ENCODE results near the gene CD2AP. TPM values are rescaled to one million over a fixed set of nuclear protein-coding genes. Genes with fewer than 3 reads are reported as not detected.
"Not testable (repeated sequence)": the region's sequence is repeated elsewhere in the genome, so short reads cannot be mapped to it uniquely, and the experiment has no call there.

CD2AP gene
- total RNA-seq, 1 donor from 2014 or later, result 49.2 TPM

DNA sequence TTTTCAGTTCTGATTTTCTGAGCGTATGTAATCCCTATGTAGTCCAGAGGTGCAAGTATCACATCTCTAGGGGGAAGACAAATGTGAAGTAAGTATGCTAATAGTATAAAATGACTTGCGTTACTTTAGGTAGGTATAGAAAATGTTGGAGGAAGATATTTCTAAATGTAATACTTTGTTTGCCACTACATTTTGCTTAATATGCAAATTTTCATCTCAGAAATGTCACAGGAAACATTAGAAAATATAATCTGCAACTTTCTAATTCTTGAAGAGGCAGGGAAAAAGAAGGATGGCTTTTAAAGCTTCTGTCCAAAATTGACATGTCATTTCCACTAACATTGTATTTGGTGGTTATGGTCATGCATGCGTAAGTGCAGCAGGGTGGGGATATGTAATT is 85.6 kb downstream of the CD2AP start:
- DNase-seq (ENCODE audit: low spot score), result no peak

- DNase-seq (ENCODE audit: low spot score), result not testable (repeated sequence)
These were observed 89.0 kb downstream of the CD2AP start for GRCh38 chr6:47566602-47567001.

- no peak for DNase-seq (ENCODE audit: low spot score)
These were observed 90.0 kb downstream of the CD2AP start for GRCh38 chr6:47567586-47567985.

GRCh38 chr6:47571488-47571887 is 93.9 kb downstream of the CD2AP start:
- no peak for DNase-seq (ENCODE audit: low spot score)

DNA sequence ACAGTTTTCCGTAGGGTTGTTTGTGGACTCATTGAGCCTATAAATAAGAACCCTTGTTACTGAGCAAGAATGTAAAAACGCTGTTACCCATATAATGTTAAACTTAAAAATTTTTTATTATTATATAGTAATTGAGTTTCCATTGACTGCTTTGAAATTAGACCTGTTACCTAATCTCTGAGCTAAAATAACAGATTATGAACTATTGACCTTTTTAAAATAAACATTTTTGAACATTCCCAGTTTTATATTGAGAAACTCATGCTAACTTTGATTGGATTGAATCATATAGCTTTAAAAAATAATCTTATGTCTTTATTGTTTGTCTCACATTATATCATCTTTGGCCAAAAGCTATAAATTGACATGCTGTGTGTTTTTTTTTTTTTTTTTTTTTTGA is 95.5 kb downstream of the CD2AP start:
- DNase-seq (ENCODE audit: low spot score), result no peak

GRCh38 chr6:47574789-47575188 is 97.2 kb downstream of the CD2AP start:
- DNase-seq (ENCODE audit: low spot score), result no peak

DNA sequence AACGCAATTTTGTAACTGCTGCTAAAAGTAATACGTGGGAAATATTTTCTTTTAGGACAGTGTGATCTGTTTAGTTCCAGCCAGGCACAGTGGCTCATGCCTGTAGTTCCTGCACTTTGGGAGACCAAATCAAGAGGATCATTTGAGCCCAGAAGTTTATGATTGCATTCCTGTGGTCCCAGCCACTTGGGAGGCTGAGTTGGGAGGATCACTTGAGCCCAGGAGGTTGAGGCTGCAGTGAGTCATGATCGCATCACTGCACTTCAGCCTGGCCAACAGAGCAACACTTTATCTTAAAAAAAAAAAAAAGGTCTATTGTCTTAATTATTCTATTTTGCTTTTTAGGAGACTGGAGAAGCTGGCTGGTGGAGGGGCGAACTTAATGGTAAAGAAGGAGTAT is 101.5 kb downstream of the CD2AP start:
- DNase-seq (ENCODE audit: low spot score), result no peak

DNA sequence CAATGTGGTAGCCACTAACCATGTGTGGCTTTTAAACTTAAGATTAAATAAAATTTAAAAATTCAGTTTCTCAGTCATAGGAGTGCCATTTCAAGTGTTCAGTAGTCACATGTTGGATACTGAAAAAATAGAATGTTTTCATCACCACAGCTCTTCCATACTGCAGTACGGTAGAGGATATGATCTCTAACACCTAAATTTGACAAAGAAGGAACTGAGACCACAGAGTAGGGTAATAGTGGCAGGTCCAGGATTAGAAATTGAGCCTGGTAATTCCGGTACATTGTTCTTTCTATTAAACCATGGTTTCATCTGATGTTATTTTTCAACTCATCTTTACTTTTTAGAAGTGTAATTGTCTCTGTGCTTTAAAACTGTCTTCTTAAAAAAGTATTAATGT is 104.0 kb downstream of the CD2AP start:
- DNase-seq (ENCODE audit: low spot score), result no peak

DNA sequence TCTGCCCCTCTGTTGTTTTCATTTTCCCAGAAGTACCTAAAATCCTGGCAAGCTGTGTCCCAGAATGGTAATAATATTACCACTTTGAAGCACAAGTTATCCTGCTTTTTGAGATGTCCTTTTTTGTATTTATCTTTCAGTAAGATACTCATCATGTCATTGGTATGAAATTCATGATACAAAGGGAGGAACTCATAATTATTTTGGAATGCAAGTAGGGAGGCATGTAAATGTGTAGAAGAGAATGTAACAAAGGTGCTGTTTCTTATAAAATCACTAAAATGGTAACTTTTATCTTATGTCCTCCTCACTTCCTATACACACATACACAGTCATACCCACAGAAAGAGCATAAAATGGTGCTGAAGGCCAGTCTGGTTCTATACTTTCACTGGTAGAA is 109.9 kb downstream of the CD2AP start:
- DNase-seq (ENCODE audit: low spot score), result no peak

DNA sequence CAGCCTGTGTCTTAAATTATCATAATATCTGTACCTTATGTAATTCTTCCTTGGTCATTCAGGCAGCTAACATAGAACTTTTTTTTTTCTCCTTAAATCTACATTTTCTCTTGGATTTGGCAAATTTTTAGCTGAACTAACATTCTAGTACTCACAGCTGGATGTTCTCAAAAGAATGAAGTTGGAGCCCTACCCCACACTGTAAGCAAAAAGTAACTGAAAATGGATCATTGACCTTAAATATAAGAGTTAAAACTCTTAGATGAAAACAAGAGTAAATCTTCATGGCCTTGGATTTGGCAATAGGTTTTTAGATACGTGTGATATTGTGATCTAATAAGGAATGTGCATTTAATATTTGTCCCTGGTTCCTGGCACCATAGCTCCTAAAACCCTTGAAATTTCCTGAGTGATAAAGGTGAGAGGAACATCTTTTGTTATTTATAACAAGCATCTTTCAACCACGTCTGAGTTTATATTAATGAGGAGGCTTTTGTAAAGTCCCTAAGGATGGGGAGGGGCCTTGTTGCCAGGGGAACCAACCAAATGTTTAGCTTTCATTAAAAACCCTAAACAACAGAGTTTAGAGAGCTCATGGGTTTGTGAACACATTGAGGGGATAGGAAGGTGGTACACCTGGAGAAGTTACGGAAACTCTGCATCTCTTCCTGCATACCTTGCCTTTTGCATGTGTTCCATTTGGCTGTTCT is 114.7 kb downstream of the CD2AP start:
- no peak for DNase-seq (ENCODE audit: low spot score)

- no peak for DNase-seq (ENCODE audit: low spot score)
These were observed 116.4 kb downstream of the CD2AP start for GRCh38 chr6:47593979-47594378.

DNA sequence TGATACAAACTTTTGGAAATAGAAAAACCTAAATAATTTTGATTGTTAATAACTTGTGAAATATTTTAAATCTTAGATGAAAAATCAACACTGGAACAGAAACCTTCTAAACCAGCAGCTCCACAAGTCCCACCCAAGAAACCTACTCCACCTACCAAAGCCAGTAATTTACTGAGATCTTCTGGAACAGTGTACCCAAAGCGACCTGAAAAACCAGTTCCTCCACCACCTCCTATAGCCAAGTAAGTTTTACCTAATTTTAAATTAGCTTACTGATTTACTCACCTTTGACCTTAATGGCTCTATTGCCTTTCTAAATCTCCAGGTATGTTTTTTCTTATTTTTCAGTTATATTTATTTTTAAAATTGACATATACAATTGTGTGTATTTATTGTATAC is 118.2 kb downstream of the CD2AP start:
- DNase-seq (ENCODE audit: low spot score), result no peak

DNA sequence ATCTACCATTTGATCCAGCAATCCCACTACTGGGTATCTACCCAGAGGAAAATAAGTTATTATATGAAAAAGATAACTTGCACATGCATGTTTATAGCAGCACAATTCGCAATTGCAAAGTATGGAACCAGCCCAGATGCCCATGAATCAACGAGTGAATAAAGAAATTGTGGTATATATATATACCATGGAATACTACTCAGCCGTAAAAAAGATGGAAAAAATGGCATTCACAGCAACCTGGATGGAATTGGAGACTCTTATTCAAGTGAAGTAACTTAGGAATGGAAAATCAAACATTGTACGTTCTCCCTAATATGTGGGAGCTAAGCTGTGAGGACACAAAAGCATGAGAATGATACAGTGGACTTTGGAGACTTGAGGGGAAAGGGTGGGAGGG is 120.8 kb downstream of the CD2AP start:
- DNase-seq (ENCODE audit: low spot score), result no peak

DNA sequence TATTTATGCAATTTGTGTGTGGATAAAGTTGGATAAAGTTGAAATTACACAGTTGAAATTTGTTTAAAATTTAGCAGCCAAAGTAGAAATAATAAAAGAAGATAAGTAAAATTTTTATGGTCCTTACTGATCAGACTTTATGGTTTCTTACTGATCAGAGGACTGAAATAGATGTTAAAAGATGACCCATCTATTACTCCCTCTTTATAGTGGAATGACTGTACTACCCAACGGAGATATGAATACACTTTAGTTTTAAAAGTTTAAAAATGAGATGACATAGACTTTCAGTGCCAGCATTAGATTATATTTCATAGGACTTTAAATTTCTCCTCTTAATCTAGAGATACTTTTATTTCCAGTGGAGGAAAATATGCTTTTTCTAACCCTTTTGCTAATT is 121.9 kb downstream of the CD2AP start:
- no peak for DNase-seq (ENCODE audit: low spot score)

DNA sequence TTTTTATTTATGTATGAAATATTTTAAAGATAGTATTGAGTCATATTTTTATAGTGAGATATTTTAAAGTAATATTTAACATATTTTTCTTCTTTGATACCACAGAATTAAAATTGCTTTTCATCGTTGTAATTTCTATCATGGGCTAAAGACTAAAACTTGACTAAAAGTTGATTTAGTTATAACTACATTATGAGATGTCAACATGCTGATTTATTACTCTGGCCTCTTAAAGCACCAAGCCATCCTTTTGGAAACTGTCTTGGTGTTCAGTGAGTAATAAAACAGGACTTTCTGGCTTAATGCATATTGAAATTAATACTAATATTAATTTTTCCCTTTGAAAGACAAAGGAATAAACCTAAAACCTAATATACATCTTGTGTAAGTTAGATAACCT is 125.6 kb downstream of the CD2AP start:
- DNase-seq (ENCODE audit: low spot score), result no peak

DNA sequence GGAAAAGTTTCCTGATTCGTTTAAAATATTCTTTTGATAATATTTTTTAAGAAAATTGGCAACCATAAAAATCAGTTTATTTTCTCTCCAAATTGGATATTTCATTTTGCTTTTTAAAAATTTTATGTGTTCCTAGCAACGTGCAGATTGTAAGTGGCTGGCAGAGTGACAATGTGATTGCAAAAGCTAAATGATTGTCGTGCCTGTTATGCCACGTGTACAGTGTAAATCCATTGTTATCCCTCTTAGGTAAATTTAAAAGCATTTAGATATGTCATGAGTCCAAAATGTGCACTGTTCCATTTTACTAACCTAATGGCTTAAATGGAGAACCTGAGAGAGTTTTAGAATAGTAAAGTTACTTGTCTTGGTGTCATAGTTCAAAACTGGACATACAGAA is 126.4 kb downstream of the CD2AP start:
- no peak for DNase-seq (ENCODE audit: low spot score)

DNA sequence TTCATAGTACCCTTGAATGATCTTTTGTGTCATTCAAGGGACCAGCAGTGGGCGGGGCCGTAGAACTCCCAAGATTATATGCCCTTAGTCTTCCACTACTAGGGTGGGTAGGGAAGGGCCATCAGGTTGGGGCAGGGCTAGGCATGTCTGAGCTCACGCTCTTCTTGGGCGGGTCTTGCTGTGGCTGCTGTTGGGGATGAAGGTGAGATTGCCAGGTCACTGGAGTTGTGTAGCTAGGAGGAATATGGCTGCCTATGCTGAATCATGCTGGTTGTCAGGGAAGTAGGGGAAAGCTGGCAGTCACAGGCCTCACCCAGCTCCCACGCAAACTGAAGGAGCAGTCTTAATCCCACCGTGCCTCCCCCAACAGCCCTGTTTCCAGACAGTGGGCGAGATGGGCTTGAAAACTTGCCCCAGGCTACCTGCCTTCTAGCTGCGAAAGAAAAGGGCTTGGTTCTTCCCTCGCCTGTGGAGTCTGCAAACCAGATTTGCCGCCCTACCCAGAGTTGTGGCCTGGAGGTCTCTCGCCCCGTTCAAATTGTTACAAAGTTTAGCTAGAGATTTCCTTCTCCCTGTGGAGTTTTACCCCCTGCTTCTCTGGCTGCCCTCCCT is 144.4 kb downstream of the CD2AP start:
- no peak for DNase-seq (ENCODE audit: low spot score)

GRCh38 chr6:47626782-47627181 is 149.2 kb downstream of the CD2AP start:
- no peak for DNase-seq (ENCODE audit: low spot score)

- DNase-seq (ENCODE audit: low spot score), result no peak
These were observed 151.1 kb downstream of the CD2AP start for GRCh38 chr6:47628448-47629272.

GRCh38 chr6:47629954-47630353 is 152.4 kb downstream of the CD2AP start:
- no peak for DNase-seq (ENCODE audit: low spot score)

- DNase-seq (ENCODE audit: low spot score), result no peak
These were observed 153.0 kb downstream of the CD2AP start for GRCh38 chr6:47630587-47630986.

GRCh38 chr6:47631269-47631772 is 153.7 kb downstream of the CD2AP start:
- no peak for DNase-seq (ENCODE audit: low spot score)

GRCh38 chr6:47631797-47632196 is 154.2 kb downstream of the CD2AP start:
- DNase-seq (ENCODE audit: low spot score), result no peak
